ENCODE data around the gene KNG1. TPM values are rescaled to one million over a fixed set of nuclear protein-coding genes. Genes with fewer than 3 reads are reported as not detected.

The KNG1 gene
- polyA plus RNA-seq, 2 of the 4 experiments (the other 2 are of a cell fraction): 0.05 TPM; not detected in 1

DNA sequence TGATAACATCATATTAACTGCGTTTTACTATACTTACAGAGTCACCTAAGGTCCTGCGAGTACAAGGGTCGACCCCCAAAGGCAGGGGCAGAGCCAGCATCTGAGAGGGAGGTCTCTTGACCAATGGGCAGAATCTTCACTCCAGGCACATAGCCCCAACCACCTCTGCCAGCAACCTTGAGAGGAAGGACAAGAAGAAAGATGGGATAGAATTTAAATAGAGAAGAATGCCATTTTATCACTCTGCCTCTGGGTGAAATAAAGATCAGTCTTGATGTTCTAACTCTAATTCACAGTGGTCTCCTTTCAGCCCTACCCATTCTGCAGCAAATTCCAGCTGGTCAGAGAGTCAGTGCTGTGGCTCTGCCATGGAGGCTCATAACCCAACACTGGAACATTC is 26.5 kb downstream of the KNG1 start:
- Histone ChIP-seq H3K4me2 (peak overlapping the region; percentile 69), H3K27ac (peak overlapping the region; percentile 86 to 87), H3K4me3 (no peak overlapping the region), H3K4me1 (peaks cover 51% of the 10 kb centered on the region), H3K9me3 (no peaks in the 10 kb centered on the region)
- WGBS (ENCODE audit: missing lambda C conversion rate): 0% methylated on average over 3 of the region's 3 CpGs
- TF ChIP-seq EHF (CRISPR knock-in tag; IDR thresholded peaks at IDR 0.05) (no peak), POLR2A (IDR thresholded peaks at IDR 0.05; ENCODE audit: low read length) (no peak), SMC3 (IDR thresholded peaks at IDR 0.05) (no peak), MAX (IDR thresholded peaks at IDR 0.05) (no peak), HOXB5 (CRISPR knock-in tag; IDR thresholded peaks at IDR 0.05) (no peak), RFX5 (IDR thresholded peaks at IDR 0.05) (no peak), CTCF (IDR thresholded peaks at IDR 0.05) (no peak), ESRRA (IDR thresholded peaks at IDR 0.05; ENCODE audit: borderline replicate concordance, low read length) (no peak)
- TF ChIP-seq, protein P1, sequence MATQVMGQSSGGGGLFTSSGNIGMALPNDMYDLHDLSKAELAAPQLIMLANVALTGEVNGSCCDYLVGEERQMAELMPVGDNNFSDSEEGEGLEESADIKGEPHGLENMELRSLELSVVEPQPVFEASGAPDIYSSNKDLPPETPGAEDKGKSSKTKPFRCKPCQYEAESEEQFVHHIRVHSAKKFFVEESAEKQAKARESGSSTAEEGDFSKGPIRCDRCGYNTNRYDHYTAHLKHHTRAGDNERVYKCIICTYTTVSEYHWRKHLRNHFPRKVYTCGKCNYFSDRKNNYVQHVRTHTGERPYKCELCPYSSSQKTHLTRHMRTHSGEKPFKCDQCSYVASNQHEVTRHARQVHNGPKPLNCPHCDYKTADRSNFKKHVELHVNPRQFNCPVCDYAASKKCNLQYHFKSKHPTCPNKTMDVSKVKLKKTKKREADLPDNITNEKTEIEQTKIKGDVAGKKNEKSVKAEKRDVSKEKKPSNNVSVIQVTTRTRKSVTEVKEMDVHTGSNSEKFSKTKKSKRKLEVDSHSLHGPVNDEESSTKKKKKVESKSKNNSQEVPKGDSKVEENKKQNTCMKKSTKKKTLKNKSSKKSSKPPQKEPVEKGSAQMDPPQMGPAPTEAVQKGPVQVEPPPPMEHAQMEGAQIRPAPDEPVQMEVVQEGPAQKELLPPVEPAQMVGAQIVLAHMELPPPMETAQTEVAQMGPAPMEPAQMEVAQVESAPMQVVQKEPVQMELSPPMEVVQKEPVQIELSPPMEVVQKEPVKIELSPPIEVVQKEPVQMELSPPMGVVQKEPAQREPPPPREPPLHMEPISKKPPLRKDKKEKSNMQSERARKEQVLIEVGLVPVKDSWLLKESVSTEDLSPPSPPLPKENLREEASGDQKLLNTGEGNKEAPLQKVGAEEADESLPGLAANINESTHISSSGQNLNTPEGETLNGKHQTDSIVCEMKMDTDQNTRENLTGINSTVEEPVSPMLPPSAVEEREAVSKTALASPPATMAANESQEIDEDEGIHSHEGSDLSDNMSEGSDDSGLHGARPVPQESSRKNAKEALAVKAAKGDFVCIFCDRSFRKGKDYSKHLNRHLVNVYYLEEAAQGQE (IDR thresholded peaks at IDR 0.05): no peak
- ChIA-PET POLR2A (interaction anchor here (1.3 kb wide), 1 partner anchor 40 kb away, joined by 4 read pairs; the partner anchor contains the start of gene EIF4A2), CTCF (no interaction called here)
- no peak for DNase-seq (ENCODE audit: low read depth in 1 of 2, low spot score in 1 of 2)
- FAIRE-seq: no peak
- no peak for ATAC-seq

DNA sequence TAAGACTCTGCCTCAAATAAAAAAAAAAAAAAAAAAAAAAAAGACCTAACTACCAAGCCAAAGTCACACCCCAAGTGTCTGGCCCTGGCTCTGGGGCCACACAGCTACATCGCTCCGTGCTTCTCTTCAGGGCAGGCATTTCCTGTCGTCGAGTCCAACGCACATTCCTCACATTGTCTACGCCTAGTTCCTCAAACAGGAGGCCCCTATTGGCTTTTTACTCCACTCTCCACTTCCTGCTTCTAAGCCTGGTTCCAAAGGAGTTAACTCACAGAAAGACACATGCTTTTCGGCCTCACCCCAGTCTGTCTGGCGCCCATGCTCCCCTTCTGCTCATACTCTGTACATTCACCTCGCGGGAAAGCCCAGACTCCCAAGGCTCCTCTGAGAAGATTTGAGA is 28.8 kb downstream of the KNG1 start:
- Histone ChIP-seq H3K4me1 (peaks cover 51% of the 10 kb centered on the region), H3K27ac (peak overlapping the region; percentile 86 to 87), H3K9me3 (no peaks in the 10 kb centered on the region), H3K4me2 (peak overlapping the region; percentile 69), H3K4me3 (no peak overlapping the region)
- peak; percentile 98 for ATAC-seq
- POLR2A ChIA-PET: interaction anchor here (0.5 to 1.2 kb wide), 2 partner anchors 14 to 37 kb away, joined by 3 to 4 read pairs; partner anchors contain the start of gene EIF4A2
- no peak for FAIRE-seq
- TF ChIP-seq HOXB13 (CRISPR knock-in tag; IDR thresholded peaks at IDR 0.05; ENCODE audit: low read depth): 0 out of 2 replicates have a peak, but pooled peaks have one; percentile 46
- no peak for TF ChIP-seq PHF8 (IDR thresholded peaks at IDR 0.05; ENCODE audit: borderline replicate concordance, low read depth)
- TF ChIP-seq POLR2A (IDR thresholded peaks at IDR 0.05; ENCODE audit: low read length): 0 out of 2 replicates have a peak, but pooled peaks have one; percentile 23
- 0 out of 3 replicates have a peak, but pooled peaks have one; percentile 23 for TF ChIP-seq BCL3 (IDR thresholded peaks at IDR 0.05)
- TF ChIP-seq HMGXB4 (CRISPR knock-in tag; IDR thresholded peaks at IDR 0.05; ENCODE audit: borderline replicate concordance): no peak
- no peak for TF ChIP-seq TFCP2L1 (CRISPR knock-in tag; IDR thresholded peaks at IDR 0.05)
- TF ChIP-seq, protein P1 (IDR thresholded peaks at IDR 0.05): no peak
- no peak for TF ChIP-seq HOXB5 (CRISPR knock-in tag; IDR thresholded peaks at IDR 0.05)
- TF ChIP-seq MAX (IDR thresholded peaks at IDR 0.05): peak; percentile 79
- no peak for TF ChIP-seq HDAC2 (IDR thresholded peaks at IDR 0.05)
- TF ChIP-seq, protein P2, sequence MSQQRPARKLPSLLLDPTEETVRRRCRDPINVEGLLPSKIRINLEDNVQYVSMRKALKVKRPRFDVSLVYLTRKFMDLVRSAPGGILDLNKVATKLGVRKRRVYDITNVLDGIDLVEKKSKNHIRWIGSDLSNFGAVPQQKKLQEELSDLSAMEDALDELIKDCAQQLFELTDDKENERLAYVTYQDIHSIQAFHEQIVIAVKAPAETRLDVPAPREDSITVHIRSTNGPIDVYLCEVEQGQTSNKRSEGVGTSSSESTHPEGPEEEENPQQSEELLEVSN (IDR thresholded peaks at IDR 0.05; ENCODE audit: borderline replicate concordance, low read depth): 0 out of 2 replicates have a peak, but pooled peaks have one; percentile 20
- no peak for TF ChIP-seq TP53 (CRISPR knock-in tag; IDR thresholded peaks at IDR 0.05)
- under 1% methylated on average over 10 of the region's 10 CpGs for WGBS (ENCODE audit: missing lambda C conversion rate)
- DNase-seq (ENCODE audit: low read depth in 1 of 2, low spot score in 1 of 2): peak; percentile 76 to 95
- CTCF ChIA-PET: no interaction called here

Measured in A549 (cell line).